GM21737 (cell line): ENCODE data around the gene MAPK8IP1.
"Not testable (repeated sequence)": the region's sequence is repeated elsewhere in the genome, so short reads cannot be mapped to it uniquely, and the experiment has no call there.

ENCODE experiments used
- ATAC-seq: cut with Tn5 transposase; IDR thresholded peaks from one replicate; pipeline ENCODE4 v1.9.1; 2021; ENCODE audit warnings: mild to moderate bottlenecking, moderate library complexity; ENCODE audit not compliant: unreplicated experiment

The MAPK8IP1 gene

DNA sequence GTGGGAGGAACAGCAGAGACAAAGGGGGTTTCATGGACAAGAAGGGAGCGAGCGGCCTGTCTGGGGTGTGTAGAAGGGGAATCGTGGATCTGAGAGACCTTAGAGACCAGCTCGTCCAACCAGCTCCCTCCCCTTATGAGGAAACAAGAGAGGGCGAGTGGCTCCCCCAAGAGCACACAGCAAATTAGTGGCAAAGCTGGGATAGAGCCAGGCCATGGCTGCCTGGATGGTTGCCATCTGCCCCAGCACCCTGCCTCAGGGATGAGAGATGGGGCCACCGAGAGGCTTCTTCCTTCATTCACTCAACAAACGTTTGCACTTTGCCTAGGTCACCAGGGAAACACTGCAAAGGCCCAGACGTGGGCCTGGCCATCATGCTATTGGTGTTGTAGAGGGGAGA is 4.1 kb downstream of the MAPK8IP1 start:
- ATAC-seq, result no peak

DNA sequence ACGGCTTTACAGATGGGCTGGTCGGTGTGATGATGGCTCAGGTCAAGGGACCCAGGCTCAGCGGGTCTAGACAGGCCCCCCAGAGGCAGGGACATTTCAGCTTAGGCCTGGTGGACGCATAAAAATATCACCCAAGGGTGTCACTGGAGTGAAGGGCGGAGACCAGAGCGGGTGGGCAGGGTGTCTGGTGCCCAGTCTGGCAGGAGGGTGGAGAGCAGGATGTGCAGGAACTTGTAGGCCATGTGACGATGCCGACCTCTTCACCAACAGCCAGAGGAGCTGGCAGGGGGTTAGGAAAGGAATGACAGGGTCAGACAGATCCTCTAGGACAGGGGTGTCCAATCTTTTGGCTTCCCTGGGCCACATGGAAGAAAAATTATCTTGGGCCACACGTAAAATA is 4.5 kb downstream of the MAPK8IP1 start:
- no peak for ATAC-seq

DNA sequence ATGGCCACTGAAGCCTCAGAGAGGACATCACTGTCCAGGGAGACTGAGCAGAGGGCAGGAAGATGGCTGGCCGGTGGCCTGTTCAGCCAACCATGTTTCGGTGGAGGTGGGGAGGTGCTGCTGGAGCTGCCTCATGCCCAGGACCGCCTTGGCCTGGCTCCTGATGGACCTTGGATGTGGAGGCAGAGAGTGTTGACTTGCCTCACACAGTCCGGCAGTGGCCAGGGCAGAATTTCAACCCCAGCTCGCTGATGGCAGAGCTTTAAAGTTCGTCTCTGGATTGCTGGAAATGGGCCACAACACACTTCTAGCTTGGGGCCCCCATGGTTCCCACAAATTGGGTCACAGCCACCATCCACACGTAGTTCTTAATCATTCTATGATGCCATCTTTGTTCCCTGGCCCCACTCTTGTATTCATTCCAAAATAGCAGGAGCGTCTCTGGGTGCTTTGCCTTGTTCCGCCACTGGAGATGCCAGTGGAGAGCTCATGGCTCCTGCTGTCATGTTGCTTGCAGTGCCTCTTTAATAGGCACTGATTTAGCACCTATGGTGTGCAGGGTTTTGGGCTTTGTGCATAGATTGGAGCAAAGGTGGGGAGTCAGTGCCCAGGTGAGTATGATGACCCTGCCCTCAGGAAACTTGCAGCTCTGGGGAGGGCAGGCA is 5.6 kb downstream of the MAPK8IP1 start:
- no peak for ATAC-seq

DNA sequence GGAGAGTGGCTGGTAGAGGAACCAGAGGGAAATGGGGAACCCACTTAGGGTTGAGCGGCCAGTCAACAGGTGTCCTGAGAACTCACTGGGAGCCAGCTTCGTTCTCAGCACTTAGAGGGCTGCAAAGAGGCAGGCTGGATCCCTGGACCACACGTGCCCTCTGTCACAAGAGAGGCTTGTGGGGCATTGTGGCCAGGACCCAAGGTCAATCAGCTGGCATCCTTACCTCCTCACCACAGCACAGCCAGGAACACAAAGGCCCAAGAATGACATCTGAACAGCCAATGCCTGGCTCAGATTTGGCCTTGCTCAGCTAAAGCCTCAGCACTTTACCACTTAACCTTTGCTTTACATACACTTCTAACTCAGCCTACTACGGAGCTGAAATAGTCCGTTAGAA is 7.4 kb downstream of the MAPK8IP1 start:
- ATAC-seq, result no peak

DNA sequence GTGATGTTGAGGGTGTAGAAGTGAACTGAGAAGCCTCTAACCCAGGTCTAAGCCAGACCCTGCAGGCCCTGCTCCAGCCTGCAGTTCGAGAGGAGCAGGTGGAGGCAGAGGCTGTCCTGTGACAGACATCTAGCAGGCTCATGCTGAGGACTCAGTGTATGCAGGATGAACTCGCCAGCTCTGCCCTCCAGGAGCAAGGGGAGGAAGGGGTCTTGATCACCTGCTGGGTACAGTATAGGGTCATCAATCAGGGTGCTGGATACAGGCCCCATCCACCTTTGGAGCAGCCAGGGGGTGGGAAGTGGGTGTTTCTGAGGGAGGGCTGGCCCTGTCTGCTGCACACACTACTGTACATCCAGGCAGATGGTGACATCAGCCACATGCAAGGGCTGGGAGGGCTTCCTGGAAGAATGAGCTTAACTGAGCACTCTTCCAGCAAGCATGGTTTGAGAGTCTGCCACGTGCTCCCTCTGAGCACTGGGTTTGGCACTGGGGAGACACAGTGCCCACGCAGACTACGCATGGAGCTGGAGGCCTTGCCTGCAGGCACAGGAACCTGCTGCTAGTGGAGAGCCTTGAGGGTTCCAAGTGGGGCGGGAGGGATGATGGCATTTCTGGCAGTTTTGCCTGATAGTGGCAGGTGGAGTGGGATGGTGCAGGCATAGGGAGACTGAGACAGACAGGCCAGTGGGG is 9.2 kb downstream of the MAPK8IP1 start:
- no peak for ATAC-seq

DNA sequence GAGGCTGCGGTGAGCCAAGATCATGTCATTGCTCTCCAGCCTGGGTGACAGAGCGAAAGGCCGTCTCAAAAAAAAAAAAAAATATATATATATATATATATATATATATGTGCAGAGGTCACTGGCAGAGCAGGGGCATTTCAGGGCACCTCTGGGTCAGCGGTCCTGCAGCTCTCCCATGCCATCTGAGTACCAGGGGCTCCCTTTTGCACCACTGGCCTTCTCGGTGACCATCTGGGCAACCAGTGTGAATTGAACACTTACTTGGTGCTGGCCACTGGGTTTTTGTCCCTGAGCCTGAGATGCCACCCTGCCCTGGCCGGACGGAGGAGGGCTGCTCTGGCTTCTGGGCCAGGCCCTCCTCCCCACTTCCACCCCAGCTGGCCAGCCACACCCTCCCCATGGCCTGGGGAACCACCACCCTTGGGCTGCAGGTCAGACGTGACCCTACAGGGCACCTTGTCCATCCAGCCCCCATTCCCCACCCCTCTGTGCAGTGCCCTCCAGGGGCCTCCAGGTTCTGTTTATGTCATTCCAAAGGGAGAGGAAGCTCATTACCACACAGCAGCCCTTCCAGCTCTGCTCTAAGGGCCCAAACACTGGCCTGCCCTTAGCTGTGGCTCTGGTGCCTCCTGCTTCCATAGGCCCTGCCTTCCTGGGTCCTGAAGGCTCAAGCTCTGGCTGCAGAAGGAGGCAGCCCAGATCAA is 10.3 kb downstream of the MAPK8IP1 start:
- ATAC-seq, result no peak

DNA sequence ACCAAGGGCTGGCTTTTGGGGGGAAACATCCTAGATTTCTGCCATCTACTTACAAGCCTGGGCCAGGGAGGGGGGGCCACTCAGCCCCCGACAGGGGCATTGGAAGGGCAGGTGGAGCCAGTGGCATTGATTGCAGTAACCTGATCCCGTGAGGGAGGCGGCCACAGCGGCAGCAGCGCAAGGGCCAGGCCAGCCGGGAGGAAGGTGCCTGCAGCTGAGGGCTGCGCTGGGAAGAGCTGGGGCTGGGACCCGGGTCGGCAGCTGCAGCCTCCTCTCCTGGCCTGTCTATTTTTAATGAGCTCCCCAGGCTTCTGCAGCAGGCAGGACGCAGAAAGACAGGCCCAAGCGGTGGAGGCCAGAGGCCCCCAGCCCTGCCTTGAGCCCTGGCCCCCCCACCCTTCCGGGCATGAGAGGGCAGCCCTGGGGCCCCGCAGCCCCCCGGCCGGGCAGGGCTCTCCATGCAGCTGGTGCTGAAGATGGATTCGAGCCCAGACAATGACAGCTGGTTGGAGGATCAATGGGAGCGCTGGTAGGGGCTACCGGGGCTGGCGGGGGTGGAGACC is 11.1 kb downstream of the MAPK8IP1 start:
- no peak for ATAC-seq

DNA sequence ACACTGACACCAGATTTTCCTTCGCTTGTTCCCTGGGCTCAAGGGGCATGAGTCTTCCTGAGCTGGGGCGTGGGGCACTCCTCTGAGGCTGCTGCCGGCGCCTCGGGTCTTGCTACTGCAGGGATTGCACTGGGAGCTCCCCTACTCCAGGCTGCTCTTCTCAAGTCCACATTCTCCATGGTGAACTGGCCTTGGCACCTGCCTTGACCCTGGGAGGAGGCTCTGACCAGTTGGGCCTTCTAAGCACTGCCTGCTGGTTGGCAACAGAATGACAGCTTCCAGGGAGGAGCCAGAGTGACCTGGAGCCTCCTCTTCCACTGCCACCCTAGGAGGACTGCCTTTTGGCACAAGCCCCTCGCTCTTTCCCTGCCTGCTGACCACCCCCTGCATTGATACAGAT is 12.1 kb downstream of the MAPK8IP1 start:
- ATAC-seq, result no peak

DNA sequence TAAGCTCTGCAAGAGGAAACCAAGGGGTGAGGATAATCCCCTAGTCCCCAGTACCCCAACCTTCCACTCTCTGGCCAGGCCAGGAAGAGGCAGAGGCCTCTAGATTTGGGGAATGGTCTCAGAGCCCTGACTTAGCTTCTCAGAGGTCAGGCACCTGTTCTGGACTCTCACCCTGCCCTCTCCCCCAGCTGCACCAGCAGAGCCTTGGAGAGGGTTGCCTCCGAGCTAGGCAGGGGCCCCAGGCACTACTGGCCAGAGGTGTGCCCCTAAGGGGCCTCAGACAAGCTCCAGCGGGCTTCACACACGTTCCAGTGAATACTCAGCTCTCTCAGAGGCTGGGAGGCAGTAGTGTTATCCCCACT is 13.6 kb downstream of the MAPK8IP1 start:
- ATAC-seq, result no peak

DNA sequence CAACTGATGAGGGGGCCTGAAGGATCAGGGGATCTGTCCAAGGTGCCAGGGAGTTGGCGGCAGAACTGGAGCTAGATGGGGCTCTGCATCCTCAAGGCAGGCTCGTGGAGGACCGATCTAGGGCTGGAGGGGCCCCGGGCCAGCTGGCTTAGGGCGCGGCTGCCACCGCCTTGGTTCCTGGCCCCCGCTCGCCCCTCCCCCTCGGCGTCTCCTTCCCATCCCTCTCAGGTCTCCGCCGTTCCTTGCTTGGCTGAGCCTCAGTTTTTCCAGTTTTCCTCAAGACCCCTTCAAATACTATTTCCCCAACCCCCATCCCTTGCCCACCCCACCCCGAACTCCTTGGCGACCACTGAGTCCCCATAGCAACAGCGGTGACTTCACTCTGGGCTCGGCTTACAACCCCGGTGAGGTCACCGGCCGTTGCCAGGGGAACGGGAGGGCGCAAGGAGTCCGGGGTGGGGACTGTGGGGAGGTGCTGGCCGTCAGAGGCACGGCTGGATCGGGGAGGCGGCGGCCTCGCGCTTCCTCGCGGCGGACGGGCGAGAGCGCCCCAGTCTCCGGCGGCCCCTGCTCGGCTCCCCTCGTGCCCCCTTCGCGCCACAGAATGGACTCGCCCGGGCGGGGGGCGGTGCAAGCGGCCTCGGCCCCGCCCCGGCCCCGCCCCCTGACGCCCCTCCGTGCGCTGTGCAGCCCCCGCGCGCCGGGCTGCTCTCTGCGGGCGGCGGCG is 14.2 kb downstream of the MAPK8IP1 start:
- no peak for ATAC-seq

DNA sequence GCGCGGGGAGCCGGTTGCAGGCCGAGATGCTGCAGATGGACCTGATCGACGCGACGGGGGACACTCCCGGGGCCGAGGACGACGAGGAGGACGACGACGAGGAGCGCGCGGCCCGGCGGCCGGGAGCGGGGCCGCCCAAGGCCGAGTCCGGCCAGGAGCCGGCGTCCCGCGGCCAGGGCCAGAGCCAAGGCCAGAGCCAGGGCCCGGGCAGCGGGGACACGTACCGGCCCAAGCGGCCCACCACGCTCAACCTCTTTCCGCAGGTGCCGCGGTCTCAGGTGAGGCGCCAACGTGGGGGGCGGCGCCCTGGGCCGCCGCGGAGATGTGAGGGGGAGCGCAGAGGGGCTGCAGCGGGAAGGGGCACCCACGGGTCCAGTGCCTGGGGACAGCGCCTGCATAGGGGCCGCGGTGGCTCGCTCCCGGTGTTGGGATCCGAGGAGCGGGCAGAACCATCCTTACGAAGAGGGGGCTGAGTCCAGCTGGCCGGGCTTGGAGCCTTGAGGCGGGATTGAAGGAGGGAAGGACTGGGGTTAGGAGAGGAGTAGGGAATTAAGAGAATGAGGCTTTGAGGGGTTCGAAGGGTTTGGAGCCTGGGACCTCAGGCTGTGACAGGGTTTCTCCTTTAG is 14.8 kb downstream of the MAPK8IP1 start:
- not testable (repeated sequence) for ATAC-seq

DNA sequence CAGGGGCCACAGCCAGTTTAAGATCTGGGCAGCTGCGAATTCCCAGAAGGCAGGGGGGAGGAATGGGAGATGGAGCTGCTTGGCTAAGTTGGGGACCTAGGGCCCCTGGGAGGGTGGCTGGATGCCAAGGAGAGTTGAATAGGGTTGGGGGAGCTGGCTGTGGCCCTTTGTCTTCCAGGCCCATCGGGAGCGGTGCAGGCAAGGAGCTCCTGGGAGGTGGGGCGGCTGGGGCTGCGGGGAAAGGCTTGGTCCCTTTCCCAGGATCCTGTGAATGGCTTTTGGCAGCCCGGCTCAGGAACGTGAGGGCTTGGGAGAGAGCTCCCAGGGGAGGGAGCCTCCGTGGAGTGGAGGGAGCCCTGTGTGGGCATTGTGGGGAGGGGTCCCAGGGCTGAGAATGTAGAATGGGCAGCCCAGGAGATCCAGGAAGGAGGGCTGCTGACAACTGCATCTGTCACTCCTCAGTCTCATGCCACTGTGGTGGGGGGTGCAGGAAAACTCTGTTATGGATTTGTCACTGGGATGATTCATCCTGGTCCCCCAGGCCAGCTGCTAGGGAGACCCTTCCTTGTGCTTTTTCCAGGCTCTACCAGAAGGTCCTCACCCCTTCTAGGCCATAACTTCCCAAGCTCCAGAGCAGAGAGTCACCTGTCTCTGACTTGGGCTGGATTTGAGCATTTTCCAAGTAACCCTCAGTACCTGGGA is 15.6 kb downstream of the MAPK8IP1 start:
- ATAC-seq, result no peak

DNA sequence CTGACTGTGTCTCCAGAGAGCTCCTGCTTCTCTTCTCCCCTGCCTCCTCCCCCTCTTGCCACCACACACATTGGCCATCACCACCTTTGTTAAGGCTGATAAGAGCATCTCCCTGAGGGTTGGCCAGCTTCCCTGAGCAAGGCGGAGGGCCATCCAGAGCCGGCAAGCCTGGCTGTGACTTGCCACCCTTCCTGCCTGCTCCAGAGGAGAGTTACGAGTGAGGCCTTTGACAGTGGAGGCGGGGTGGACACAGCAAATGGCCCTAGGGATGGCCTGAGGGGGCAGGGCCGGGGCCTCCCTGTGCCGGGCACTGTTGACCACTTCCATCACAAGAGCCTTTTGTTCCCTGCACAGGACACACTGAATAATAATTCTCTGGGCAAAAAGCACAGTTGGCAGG is 16.2 kb downstream of the MAPK8IP1 start:
- no peak for ATAC-seq

DNA sequence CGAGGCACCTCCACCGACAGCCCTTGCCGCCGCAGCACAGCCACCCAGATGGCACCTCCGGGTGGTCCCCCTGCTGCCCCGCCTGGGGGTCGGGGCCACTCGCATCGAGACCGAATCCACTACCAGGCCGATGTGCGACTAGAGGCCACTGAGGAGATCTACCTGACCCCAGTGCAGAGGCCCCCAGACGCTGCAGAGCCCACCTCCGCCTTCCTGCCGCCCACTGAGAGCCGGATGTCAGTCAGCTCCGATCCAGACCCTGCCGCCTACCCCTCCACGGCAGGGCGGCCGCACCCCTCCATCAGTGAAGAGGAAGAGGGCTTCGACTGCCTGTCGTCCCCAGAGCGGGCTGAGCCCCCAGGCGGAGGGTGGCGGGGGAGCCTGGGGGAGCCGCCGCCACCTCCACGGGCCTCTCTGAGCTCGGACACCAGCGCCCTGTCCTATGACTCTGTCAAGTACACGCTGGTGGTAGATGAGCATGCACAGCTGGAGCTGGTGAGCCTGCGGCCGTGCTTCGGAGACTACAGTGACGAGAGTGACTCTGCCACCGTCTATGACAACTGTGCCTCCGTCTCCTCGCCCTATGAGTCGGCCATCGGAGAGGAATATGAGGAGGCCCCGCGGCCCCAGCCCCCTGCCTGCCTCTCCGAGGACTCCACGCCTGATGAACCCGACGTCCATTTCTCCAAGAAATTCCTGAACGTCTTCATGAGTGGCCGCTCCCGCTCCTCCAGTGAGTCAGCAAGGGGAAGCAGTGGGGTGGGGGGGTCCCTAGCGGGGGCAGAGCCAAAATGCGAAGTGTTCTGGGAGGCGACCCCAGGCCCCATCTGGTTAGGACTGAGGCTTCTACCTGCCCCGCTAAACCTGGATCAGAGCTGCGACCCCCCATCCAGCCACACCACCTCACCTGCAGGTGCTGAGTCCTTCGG is 17.3 kb downstream of the MAPK8IP1 start:
- no peak for ATAC-seq

DNA sequence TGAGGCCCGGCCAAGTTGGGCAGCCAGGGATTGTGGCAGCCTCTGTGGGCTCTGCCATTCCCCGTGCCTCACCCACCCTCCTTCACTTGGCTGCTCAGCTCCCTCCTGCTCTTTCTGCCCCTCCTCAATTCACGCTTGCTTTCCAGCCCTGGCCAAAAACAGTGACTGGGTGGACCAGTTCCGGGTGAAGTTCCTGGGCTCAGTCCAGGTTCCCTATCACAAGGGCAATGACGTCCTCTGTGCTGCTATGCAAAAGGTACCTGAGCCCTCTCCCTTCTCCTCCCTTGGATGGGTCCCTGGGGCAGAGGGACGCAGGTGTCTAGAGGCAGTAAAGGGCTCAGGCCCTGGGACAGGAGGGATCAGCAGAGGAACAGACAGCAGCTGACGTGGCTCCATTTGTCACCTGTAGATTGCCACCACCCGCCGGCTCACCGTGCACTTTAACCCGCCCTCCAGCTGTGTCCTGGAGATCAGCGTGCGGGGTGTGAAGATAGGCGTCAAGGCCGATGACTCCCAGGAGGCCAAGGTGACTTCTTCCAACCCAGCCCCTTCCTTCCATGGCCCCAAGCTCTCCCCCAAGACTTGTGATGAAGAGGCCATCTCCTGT is 19.0 kb downstream of the MAPK8IP1 start:
- no peak for ATAC-seq

DNA sequence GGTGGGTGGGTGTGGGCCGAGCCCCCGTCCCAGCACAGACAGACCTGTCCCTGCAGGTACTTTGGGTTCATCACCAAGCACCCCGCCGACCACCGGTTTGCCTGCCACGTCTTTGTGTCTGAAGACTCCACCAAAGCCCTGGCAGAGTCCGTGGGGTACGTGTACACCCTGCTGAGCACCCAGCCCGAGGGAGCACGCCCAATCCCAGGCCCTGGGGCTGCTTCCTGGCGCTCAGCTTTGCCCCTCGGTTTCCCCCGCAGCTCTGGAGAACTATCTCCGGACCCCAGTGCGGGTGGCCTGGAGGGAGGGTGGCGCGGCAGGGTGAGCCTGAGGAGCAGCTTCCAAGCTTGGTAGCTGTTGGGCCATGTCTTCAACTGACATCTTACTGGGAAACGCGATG is 19.6 kb downstream of the MAPK8IP1 start:
- ATAC-seq, result no peak

DNA sequence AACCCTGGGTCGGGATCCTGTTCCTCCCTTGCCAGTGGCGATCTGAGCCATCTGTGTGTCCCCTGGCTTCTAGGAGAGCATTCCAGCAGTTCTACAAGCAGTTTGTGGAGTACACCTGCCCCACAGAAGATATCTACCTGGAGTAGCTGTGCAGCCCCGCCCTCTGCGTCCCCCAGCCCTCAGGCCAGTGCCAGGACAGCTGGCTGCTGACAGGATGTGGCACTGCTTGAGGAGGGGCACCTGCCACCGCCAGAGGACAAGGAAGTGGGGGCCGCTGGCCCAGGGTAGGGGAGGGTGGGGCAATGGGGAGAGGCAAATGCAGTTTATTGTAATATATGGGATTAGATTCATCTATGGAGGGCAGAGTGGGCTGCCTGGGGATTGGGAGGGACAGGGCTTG is 20.1 kb downstream of the MAPK8IP1 start:
- ATAC-seq, result not testable (repeated sequence)

DNA sequence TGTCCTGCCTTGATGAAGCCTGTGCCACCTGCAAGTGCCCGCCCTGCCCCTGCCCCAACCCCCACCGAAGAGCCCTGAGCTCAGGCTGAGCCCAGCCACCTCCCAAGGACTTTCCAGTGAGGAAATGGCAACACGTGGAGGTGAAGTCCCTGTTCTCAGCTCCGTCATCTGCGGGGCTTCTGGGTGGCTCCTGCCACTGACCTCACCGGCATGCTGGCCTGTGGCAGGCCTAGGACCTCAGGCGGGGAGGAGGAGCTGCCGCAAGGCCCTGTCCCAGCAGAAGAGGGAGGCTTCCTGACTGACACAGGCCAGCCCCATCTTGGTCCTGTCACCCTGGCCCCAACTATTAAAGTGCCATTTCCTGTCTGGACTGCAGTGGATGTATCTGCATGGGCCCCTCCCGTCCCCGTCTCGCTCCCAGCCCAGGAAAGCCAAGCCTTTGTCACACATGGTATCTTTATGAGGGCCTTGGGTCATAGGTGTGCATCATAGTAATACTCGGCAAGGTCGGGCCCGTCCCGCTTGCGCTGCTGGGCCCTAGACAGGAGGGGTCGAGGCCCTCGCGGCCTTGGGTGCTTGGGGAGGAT is 20.7 kb downstream of the MAPK8IP1 start:
- no peak for ATAC-seq
